GM19351 (cell line): ENCODE measurements around the gene DDX5.
A peak's percentile ranks its signal among the peaks of the same experiment; 100 is the strongest.
"Not testable (repeated sequence)": the region's sequence is repeated elsewhere in the genome, so short reads cannot be mapped to it uniquely, and the experiment has no call there.

Experiments
- ATAC-seq: cut with Tn5 transposase; IDR thresholded peaks from one replicate; pipeline ENCODE4 v1.9.1; 2021; ENCODE audit warnings: mild to moderate bottlenecking, moderate library complexity; ENCODE audit not compliant: unreplicated experiment

DDX5 gene

DNA sequence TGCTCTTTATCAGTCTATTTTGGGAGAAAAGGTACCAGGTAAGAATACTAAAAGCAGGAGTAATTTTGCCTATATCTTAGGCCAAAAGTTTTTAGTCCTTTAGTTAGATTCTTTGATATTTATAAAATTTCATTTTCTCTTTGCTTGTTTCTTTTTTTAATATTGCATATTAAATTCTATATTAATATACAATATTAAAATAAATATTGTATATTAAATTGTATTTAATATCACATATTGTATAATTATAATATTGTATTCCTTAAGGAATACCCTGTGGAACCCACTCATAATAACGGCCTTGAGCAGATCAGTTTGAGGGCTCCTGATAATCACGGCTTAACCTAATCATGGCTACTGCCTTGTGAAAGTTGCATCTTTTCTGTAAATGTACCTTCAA is 2.6 kb upstream of the DDX5 start:
- no peak for ATAC-seq

DNA sequence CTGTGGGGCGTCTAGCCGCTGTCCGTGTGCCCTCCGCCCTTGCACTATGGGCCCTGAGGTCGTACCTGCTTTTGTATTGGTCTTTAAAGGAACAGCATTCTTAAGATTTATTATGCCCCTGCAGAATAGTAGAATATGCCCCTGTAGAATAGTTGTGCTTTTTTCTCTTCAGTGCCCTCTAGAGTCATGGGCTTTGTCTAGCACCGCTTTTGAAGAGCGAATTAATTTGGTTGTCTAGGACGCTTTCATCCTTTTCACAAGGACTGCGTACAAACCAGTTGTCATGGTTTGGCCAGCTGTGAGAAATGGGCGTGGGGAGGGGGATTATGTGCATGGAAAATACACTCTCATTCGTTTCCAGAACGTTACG is 1.3 kb upstream of the DDX5 start:
- peak; percentile 23 for ATAC-seq

DNA sequence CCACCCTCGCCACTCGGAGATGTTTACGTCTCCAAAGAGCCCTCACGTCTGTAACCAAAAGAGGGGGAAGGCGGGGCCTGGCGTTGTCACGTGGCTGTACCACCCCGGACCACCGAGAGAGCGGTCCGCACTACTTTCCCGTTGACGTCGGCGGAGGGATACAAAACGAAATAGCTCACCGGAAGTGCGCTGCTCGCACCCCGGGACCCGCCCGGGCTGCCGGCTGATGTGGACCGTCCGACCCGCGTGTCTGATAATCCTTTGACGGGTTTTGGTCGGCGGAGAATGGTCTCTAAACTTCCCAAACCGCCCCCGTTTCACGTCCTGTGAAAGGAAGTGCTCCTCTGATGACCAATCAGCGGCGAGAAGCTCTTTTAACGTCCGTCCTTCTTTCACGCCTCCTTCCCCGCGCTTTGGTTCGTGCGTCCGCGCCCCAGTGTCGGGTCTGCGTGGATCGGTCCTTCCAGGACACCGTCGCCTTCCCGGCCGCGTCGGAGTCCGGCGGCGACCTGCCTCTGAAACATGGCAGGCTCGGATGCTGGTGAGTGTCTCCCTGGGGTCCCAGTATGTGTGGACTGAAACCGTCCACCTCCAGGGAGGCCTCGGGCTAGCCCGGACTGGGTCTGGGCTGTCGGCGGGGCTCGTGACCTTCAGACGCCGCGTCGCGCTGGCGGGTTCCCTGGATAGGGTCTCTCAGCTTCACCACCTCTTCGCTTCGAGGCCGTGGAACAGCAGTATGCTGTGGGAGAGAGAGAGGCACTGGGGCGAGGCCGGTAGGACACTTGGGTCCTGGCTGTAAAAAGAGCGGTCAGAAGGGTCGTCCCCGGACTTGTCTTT is 705 bp upstream of the DDX5 start, which contains the start of gene CEP95:
Gene CEP95, plus strand, starts transcription at position 402 of the 837 bp plus-strand sequence. Its CDS starts 121 bp downstream, at position 523.
- ATAC-seq: peak; percentile 54

DNA sequence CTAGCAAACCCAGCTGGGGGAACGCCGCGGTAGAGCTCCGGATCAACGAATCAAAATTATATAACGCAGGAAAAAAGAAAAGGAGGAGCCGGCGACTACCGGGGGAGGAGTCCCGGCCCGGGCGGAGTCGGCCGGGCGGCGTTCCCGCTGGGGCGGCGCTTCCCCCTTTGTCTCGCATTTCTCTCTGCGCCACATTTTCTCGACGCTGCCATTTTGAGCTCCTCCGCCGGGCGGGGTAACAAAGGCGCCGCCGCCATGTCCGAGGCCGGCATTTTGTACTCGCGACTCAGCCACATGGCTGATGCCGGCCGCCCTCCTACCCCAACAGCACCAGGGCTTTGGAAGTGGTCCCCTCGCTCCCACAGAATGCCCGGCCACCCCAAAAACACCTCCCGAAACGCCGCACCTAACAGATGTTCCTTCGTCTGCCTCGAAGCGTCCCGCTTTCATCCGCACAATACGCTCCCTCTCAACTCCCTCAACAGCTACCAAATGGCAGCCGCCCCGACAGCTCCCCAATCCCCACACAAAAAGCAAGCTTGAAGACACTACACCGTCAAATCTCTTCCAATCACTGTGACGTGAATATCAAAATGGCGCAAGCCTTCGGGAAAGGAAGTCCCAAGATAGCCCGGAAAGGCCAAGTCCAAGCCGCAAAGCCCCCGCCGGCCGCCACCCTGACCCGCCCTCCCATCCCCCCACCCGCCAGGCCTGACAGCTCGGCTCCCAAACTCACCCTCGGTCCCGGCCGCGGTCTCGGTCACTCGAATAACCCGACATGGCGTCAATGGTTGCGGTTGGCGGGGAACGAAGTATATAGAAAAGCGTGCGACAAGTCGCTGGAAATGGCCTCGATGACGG is 519 bp downstream of the DDX5 start:
- ATAC-seq: no peak

DNA sequence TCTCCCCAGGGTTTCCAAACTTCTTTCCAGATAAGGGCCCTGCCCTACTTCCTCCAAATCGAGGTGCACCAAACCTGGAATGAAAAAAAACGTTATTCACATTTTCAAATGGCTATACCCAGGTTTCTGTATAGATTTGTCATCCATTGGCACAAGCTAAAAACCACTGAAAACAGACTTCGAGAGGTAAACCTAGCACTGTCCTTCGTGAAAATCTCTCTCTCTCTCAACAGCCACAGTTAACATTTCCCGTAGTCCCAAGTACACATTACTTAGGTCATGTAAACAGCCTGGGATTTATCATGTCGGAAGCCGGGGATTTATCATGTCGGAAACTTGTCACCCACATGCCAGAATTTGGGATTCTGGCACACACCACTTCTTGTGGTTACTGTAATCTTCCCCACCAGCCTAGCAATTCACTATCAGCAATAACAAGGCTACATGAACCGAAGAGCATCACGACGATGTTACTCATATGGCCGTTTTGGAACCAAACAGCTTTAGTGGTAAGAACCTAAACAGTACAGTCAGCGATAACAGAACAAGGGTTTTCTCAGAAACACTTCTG is 1.2 kb downstream of the DDX5 start:
- ATAC-seq: no peak

DNA sequence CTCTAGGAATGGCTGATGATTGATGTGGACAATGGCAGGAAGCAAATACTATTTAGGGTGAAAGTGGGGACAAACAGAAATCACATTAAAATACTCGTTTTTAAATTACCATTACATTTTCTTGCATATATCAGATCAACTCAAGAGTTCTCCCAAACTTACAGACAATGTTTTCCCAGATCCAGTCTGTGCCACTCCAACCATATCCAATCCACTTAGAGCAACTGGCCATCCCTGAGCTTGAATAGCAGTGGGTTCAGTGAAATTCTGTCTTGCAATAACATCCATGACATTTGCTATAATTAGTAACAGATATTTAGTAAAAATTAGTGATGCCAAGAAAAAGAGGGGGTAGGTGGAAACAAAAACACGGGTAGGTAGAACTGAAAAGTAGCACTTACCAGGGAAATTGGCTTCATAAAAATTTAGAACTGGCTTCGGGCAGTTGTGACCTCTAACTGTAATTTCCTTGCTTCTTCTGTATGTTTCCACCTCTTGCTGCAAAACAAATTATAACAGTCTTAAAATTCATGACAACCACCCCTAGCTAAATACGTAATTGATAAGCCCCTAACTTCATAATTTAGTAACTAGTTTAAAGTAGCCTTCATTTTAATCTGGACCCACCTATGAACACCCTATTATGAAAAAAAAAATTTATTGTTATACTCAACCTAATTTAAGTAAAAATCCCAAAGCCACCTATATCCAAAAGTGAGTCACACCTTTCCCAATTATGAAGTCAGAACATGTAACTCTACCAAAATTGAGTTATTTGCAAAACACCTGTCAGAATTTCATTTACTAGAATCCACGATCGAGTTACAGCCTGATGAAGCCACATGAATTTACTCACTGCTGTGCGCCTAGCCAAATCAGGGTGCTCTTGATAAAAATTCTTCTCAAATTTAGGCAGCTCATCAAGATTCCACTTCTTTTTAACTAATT is 2.0 kb downstream of the DDX5 start:
- no peak for ATAC-seq

DNA sequence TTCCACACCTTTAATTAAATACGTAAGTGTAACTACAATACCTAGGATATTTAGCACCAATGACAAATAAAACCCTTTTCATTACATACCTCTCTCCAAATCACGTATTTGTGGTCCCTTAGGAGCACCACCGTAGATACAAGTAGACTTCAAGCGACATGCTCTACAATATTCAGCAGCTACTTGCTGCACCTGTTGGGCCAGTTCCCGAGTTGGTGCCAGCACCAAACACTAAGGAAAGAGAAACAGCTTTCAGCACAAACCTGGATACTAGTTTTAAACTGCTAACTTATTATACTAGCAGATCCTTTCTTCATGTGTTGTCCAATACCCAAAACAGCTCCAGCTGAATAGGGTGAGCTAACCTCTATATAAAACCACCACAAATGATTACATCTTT is 2.7 kb downstream of the DDX5 start:
- ATAC-seq: no peak

DNA sequence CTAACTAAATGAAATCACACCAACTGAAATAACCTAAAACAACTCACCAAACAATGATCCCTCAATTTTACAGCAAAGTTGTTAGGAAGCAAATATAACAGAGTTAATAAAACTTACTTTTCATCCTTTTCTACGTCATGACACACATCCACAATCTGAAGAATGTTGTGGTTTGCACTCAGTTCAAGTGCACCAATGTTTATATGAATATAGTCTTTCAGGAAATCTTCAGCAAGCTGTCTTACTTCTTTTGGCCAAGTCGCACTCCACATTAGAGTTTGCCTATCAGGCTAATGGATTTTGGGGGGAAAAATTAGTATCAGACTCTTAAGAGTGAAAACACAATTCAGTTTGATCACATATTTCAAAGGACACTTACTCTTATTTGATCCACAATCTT is 3.3 kb downstream of the DDX5 start:
- no peak for ATAC-seq

DNA sequence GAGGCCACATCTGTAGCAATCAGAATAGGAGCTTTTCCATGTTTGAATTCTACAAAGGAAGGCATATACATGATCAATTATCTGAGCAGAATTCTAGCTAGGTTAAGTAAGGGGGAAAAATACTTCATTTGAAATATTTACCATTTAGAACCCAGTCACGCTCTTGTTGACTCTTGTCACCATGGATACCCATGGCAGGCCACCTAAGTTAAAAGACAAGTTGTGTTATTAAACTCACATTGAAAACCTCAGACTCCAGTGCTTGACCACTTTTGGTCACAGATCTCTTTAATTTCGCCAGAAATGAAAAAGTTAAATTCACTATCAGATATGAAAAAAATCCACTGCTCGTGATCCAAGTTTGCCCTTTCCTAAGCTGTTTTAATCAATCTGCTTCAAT is 4.1 kb downstream of the DDX5 start:
- no peak for ATAC-seq

DNA sequence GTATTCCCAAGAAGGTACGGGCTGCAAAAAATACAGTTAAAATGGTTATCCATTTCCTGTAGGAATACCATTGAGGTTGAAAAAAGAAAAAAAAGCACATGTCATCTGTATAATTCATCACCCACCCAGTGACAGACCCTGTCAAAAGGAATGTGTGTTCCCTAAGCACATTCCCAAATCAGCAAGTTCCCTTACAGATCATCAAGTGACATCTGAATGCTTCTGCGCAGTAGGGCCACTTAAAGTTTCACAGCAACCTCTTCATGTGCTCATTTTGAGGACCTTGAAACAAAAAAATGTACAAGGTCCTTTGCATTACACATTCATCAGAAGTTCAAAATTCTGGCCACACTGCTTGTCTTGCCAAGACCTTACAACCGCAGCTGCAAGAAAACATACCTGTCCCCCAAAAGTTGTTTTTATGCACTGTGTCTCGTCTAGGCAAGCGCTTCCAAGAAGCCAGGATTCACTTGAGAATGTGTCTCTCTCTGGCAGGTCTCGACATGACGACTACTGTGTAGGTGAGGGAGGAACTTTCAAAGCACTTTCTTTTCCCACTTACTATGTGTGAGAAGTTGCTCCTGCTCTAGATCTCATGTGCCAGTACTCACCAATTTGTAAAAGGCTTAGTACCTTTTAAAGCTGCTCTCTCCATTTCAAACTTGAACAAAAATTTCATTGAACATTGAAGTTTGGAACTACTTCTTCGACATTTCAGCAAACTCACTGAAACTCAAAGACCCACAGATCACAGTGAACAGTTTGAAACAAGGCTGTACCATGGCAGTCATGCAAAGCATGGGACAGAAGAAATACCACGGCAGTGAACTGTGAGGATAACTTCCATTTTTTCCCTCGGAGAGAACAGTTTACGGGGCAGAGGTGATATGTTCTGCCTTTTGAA is 5.0 kb downstream of the DDX5 start:
- ATAC-seq: no peak

DNA sequence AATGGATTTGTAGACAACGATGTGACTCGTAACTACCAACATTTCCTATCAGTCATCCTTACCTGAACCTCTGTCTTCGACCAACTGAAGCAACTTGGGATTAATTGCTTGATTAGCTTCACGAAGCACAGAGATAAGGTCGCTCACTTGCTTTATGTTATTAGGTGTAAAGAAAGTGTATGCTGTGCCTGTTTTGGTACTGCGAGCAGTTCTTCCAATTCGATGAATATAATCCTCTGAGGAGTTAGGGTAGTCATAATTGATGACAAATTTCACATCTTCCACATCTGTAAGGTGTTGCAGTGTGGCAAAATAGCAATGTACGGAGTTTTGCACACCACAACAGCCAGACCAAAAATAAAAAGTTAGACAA is 5.6 kb downstream of the DDX5 start:
- no peak for ATAC-seq

DNA sequence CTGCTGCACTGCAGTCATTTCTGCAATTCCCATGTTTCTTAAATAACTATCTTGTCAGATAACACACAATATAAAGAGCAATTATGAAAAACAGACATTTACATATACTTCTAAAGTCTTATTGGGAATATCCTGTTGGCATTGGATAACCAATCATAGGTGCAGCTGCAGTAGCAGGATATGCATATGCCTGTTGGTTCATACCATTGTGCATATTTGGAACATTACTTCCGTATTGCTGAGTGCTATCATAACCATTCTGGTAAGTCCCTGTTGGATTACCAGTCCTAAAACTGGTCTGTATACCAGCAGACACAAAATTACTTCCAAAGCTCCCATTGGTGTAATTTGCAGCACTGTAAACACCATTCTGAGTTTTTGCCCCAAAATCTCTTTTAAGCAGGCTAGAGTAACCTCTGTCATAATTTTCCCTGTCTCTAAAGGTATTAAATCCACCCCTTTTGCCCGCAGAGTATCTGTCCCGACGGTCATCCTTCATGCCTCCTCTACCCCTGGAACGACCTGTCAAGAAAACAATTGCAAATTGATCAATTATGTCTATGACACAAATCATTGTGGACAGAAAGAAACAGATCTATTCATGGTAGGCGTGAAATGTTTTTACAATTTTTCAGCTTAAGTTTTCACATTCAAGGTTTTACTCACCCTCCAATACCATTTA is 6.1 kb downstream of the DDX5 start:
- no peak for ATAC-seq

DNA sequence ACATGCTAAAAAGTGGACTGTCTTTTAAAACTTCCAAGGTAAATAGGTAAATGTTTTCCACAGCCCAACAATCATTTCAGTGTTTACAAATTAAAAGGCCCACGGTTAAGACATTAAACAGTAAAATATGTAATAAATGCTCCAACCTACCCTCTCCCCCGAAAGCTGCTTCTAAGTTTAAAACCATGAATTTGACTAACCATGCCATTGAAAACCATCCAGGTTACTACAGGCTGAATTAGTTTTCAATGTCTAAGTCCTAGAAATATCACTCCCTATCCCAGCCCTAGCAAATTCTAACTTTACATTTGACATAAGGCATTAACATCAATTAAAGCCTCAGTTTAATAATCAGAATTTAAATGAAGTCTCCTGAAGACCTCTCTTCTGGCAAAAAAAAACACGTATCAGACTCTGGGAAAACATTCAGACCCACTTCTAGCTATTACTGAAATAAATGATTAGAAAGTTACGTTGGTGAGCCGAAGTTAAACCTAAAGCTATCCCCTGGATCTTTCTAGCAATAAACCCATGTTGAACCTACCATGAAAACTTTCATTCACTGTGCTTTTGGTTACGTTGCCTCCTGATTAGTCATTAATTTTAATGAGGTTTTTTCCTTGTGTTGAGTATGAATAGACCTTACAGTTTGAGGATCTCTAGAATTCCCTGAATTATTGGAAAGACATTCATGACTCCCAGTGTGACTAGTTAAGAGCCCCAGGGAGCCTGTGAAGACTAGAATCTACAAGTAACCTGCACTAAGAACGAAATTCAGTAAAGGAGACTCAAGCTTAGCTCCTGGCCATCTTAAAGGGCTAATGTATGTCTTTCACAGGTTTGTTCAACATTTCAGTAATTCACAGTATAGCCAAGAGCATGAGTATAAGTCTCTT is 7.5 kb downstream of the DDX5 start:
- no peak for ATAC-seq

DNA sequence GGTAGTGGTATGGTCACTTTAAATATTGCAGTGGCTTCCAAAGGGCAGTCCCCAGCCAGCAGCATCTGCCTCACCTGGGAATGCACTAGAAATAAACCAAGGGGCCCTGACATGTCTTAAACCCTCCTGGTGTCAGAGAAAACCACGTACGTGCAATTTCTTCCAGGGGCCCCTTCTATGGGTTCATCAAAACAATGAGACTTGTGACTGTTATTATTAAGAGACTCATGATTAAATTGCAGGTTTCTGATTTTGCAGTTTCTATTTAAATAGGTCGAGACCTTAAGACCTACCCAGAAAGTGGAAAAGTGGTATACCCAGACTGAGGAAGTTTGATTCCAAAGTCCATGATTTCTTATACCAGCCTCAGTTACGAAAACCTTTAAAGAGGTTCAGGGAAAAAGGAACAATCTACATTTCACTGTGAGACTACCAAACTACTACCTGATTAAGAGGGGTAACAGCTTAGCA is 8.5 kb downstream of the DDX5 start:
- ATAC-seq: no peak

DNA sequence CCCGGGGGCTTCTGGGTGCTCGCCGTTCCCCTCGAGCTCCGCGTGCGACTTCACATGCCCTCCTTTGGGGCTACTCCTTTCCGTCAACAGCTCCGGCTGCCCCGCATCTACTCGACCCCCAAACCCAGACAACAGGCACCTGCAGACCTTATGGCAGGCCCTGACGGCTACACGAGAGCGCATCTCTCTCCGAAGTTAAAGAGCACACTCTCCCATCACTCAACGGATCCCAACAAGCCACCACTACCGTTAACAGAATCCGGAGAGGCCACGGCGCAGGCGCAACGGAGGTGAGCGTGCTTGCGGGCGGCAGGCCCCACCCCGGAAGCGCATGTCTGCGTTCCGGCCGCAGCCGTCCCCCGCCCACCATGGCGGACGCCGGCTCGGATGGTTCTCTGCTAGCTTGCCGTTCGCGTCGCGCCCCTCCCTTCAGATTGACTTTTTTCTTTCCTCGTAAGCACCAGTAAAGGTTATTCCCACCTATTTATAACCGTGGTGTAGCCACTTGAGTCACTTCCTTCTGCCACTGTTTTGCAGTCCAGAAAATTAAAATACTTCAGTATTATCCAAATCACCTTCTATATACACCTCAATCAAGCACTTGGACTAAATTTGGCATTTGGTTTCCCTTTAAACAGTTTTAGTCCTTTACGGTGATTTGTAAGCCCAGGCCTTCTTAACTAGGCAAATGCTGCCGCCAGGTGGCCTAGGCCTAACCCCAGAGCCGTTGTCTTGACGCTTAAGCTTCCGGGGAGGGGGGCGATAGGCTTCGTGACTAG is 9.1 kb downstream of the DDX5 start, which contains the start of gene POLG2:
Gene POLG2, minus strand, starts transcription at position 269 of the 779 bp plus-strand sequence. Its CDS starts 86 bp downstream, at position 183.
- peak; percentile 80 for ATAC-seq

DNA sequence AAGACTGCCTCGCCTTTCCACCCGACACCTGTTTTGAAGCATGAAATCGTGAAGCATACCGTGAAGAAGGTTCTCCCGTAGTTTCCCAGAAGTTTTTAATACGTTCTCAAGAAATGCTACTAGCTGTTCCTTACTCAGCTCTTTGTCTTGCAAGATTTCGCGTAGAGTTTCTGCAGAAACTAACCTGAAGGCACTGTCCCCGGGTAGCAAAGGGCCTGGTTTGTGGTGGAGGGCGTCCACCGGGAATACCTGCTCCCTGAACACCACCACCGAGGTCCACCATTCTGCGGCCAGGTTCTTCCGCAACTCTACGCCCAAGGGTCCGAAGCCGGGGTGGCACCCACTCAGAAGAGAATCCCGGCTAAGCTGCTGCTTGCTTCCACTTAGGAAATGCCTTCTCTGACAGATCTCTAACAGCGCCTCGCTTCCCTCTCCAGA is 9.7 kb downstream of the DDX5 start:
- ATAC-seq: no peak

DNA sequence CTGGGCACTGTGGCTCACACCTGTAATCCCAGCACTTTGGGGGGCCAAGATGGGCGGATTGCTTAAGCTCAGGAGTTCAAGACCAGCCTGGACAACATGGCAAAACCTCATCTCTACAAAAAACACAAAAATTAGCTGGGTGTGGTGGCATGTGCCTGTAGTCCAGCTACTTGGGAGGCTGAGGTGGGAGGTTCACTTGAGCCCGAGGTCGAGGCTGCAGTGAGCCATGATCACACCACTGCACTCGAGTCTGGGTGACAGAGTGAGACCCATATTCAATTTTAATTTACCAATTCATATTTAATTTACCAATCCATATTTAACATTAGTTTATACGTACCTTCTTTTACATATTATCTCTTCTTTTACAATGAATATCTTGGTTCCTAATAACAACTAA is 10.8 kb downstream of the DDX5 start:
- ATAC-seq: not testable (repeated sequence)
